HUES6 (cell line): ENCODE measurements around the gene CAPG.
"Not testable (repeated sequence)": the region's sequence is repeated elsewhere in the genome, so short reads cannot be mapped to it uniquely, and the experiment has no call there.

Source experiments
- H3K27ac ChIP-seq: 2 replicates; pipeline ENCODE4 v1.7.0; 2013; ENCODE audit warnings: low read depth, mild to moderate bottlenecking, low read length, inconsistent platforms
- H3K27me3 ChIP-seq: 2 replicates; pipeline ENCODE4 v1.6.1; 2013; ENCODE audit warnings: low read length; ENCODE audit not compliant: control insufficient read depth, insufficient read depth
- H3K36me3 ChIP-seq: 2 replicates; pipeline ENCODE4 v1.6.1; 2013; ENCODE audit warnings: low read length; ENCODE audit not compliant: control insufficient read depth, insufficient read depth
- H3K4me1 ChIP-seq: 2 replicates; pipeline ENCODE4 v1.6.1; 2013; ENCODE audit warnings: low read length; ENCODE audit not compliant: control insufficient read depth, insufficient read depth
- H3K4me3 ChIP-seq: 2 replicates; pipeline ENCODE4 v1.5.1; 2013; ENCODE audit warnings: low read depth, low read length
- H3K9ac ChIP-seq: one replicate; pipeline ENCODE4 v1.6.1; 2013; ENCODE audit warnings: mild to moderate bottlenecking, low read length
- H3K9me3 ChIP-seq: 2 replicates; pipeline ENCODE4 v1.6.1; 2013; ENCODE audit warnings: low read depth, low read length; ENCODE audit not compliant: control insufficient read depth, insufficient read depth

Gene CAPG

DNA sequence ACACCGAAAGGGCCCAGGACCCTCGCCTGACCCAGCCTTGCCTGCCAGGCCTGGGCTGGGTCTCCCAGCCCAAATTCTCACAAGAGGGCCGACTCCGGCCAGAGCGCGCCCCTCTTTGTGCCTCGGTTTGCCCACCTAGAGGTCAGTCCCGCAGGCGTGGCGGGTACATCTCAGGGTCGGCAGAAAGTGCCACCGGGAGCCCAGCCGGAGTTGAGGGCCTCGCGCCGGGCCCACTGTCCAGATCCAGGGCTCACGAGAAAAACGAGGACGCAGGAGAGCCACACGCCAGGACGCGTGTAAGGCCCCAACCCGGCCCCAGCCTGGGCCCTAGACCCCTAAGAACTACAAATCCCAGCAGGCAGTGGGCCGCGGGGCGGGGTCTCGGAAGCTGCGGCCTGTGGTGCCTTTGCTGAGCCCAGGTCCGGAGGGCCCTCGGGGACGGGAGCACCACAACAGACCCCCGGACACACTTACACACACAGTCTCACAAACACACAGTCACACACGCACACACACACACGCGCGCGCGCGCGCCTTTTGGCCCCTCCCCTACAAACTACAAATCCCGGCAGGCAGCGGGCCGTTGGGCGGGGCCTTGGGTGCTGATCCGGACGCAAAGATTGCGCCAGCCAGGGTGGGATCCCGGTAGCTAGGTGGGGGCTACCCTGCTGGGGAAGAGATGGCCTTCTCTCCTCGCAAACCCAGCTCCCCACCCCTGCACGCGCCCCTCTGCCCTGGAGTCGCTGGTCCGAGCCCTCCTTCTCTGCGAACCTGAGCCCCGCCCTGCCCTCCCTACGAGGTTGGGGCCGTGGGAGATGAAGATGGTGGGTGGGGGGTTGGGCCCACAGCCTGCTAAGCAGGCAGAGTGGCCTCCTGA, 8.2 kb upstream of the CAPG start, which contains the start of gene SH2D6:
Gene SH2D6, plus strand, starts transcription at position 583 of the 877 bp plus-strand sequence. CDS start 10,752 bp downstream, outside the sequence.
- H3K9me3 ChIP-seq = no peaks in the 10 kb centered on the region
- H3K4me1 ChIP-seq = peaks cover 31% of the 10 kb centered on the region
- H3K4me3 ChIP-seq = peak within 1 kb of the TSS; percentile 97
- no peaks in the 10 kb centered on the region for H3K27me3 ChIP-seq
- H3K9ac ChIP-seq = peak within 1 kb of the TSS; percentile 95
- no peaks in the 10 kb centered on the region for H3K36me3 ChIP-seq
- H3K27ac ChIP-seq = peak within 1 kb of the TSS; percentile 99

DNA sequence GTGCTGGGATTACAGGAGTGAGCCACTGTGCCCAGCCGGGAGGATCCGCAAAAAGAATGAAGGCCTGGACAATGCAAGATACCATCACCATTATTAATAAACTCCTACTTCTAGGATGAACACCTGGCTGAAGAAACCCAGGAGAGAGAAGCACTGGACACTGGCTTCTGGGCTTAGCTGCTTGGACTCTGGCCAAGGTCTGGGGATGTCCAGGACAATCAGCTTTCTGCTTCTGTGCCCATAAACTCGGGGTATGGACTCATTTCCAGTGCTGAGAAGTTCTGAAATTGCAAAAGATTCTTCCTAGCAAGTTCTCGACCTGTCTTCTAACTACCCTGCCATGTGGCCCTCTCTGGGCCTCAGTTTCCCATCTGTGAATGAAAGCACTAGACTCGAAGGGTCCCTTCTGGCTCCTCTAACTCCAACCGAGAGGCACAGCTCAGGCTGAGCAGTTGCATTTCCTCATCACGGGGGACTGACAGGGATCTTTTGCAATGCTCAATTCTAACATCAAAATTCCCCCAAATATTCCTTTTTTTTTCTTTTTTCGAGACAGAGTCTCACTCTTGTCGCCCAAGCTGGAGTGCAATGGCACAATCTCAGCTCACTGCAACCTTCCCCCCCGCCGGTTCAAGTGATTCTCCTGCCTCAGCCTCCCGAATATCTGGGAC, 5.9 kb upstream of the CAPG start:
- Histone ChIP-seq H3K27ac (no peak overlapping the region), H3K4me1 (peaks cover 33% of the 10 kb centered on the region), H3K9me3 (no peaks in the 10 kb centered on the region), H3K27me3 (no peaks in the 10 kb centered on the region), H3K9ac (no peak overlapping the region), H3K36me3 (no peaks in the 10 kb centered on the region), H3K4me3 (no peak overlapping the region)

DNA sequence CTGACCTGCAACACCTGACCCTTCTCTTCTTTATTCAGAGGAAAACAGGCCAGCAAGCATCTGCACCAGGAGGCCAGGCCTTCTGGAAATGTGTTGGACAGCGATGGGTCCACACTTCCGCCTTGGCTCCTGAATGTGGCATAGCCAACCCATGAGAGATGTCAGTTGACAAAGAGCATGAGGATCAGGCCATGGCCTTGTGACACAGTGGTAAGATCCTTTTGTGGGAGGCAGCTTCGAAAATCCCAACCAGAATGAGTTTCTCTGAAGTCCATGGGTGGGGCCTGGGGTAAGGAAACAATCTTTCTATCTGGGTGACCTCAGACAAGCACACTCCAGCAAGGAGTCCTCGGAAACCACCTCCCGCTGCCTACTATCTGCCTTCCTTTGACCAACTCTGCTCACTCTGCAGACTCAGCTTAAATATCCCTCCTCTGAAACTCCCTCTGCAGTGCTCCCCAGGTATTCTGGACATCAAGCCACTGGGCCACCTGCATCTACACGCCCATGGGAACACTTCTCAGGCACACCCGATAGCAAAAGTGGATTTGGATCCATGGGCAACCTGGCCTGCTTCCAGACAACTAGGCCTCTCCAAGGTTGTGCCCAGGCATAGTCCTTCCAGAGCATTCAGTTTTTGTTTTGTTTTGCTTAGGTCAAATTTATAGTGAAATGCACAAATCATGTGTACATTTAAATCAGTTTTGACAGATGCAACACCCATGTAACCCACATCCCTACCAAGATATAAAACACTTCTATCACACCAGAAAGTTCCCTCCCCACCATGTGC, 4.8 kb upstream of the CAPG start:
- H3K4me3 ChIP-seq = no peak overlapping the region
- no peaks in the 10 kb centered on the region for H3K9me3 ChIP-seq
- peaks cover 38% of the 10 kb centered on the region for H3K4me1 ChIP-seq
- H3K36me3 ChIP-seq = no peaks in the 10 kb centered on the region
- no peak overlapping the region for H3K9ac ChIP-seq
- no peaks in the 10 kb centered on the region for H3K27me3 ChIP-seq
- H3K27ac ChIP-seq = no peak overlapping the region

DNA sequence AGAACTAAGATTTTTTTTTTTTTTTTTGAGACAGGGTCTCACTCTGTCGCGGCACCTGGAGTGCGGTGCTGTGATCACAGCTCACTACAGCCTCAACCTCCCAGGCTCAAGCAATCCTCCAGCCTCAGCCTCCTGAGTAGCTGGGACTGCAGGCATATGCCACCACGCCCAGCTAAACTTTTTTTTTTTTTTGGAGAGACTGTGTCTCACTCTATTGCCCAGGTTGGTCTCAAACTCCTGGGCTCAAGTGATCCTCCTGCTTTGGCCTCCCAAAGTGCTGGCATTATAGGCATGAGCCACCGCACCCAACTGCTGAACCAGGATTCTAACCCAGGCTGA, 4.2 kb upstream of the CAPG start:
- Histone ChIP-seq H3K4me1 (peaks cover 40% of the 10 kb centered on the region), H3K9ac (peak overlapping the region; percentile 66), H3K4me3 (peak overlapping the region; percentile 80)
- not testable (repeated sequence) for H3K9me3 ChIP-seq, H3K36me3 ChIP-seq, H3K27ac ChIP-seq, H3K27me3 ChIP-seq

DNA sequence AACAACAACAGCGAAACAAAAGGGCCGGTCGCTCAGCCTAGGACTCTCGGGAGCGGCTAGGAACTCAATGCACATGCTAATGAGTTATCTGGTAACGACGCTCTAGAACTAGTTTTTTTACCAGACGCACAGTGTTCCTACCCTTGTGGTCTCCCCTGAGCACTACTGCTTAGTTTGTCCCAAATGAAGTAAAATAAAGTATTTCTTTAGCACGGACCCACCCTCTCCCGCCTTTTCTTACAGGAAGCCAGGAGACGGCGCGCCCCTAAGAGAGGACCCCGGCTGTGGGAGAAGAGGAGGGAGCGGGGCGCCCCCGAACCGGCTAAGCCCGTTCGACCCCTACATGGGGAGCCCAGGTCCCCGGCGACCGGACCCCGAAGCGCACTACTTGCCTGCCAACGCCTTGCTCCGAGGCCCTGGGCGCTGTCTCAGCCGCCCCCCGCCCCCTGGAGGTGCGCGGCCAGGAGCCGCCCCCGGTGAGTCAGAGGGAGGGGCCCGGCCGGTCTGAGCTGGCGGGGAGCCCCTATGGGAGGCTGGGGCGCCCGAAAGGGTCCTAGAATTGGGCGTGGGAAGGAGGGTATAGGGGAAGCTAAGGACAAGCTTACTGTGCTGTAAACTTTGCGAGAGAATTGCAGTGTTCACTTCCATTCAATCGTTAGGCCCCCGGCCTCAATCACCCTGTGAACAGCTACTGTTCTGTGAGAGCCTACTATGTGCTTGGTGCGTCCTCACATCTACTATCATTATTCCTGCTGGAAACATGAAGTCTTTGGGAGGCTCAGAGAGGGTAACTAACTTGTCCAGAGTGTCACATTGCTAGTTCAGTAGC, 3.6 kb upstream of the CAPG start:
- no peaks in the 10 kb centered on the region for H3K36me3 ChIP-seq
- H3K4me3 ChIP-seq = peak overlapping the region; percentile 80
- H3K9ac ChIP-seq = peak overlapping the region; percentile 66
- H3K27me3 ChIP-seq = no peaks in the 10 kb centered on the region
- H3K27ac ChIP-seq = peak overlapping the region; percentile 44; the same call in 1 of the 2 replicates
- peaks cover 40% of the 10 kb centered on the region for H3K4me1 ChIP-seq
- no peaks in the 10 kb centered on the region for H3K9me3 ChIP-seq

DNA sequence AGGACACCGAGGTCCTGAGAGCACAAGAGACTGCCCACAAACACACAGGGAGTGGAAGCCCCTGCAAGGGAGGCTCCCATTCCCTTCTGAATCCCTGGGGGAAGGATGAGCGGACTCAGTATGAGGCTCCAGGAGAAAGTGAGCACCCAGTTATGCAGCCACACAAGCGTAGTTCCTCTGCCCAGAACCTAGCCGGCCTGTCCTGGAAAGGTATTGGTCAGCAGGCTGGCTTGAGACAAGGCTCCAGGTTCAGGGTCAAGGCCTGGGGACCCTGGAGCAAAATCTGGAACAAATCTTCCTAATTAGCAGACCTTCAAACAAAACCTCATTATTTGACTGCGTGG, 1.2 kb upstream of the CAPG start:
- Histone ChIP-seq H3K4me1 (peaks cover 41% of the 10 kb centered on the region), H3K27ac (no peak overlapping the region), H3K4me3 (no peak overlapping the region), H3K27me3 (no peaks in the 10 kb centered on the region), H3K9ac (peak overlapping the region; percentile 2), H3K9me3 (no peaks in the 10 kb centered on the region), H3K36me3 (no peaks in the 10 kb centered on the region)

DNA sequence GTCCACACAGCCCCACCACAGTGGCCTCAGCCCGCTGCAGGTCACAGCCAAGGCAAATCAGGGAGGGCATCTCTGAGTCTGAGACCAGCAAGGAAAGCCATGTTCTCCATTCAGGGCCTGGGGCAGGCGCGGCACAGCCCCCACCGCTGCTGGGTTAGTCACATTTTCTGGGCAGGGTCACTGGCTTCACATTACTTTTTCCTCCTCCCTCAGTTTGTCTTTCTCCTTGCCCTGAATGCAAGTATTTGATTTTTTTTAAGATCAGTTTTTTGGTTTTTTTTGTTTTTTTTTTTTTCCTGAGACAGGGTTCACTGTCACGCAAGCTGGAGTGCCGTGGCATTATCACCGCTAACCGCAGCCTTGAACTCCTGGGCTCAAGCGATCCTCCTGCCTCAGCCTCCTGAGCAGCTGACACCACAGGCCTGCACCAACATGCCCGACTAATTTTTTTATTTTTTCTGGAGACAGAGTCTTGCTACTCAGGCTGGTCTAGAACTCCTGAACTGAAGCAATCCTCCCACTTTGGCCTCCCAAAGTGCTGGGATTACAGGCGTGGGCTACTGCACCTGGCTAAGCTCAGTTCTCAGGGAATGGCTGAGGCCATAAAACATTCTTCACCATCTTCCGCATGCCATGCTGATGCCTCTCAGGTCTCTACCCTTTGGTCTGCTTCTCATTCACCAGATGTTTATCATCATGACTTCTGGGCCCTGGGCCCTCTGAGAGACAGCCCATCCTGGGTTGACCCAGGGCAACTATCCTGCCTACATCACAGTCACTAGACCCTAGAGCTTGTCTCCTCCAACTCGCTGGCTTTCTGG, 628 bp upstream of the CAPG start:
- H3K36me3 ChIP-seq = no peaks in the 10 kb centered on the region
- H3K4me3 ChIP-seq = peak overlapping the region; percentile 44; the same call in 1 of the 2 replicates
- peak overlapping the region; percentile 6; the same call in 1 of the 2 replicates for H3K27ac ChIP-seq
- H3K9me3 ChIP-seq = no peaks in the 10 kb centered on the region
- peaks cover 41% of the 10 kb centered on the region for H3K4me1 ChIP-seq
- H3K27me3 ChIP-seq = no peaks in the 10 kb centered on the region
- peak overlapping the region; percentile 55 for H3K9ac ChIP-seq

DNA sequence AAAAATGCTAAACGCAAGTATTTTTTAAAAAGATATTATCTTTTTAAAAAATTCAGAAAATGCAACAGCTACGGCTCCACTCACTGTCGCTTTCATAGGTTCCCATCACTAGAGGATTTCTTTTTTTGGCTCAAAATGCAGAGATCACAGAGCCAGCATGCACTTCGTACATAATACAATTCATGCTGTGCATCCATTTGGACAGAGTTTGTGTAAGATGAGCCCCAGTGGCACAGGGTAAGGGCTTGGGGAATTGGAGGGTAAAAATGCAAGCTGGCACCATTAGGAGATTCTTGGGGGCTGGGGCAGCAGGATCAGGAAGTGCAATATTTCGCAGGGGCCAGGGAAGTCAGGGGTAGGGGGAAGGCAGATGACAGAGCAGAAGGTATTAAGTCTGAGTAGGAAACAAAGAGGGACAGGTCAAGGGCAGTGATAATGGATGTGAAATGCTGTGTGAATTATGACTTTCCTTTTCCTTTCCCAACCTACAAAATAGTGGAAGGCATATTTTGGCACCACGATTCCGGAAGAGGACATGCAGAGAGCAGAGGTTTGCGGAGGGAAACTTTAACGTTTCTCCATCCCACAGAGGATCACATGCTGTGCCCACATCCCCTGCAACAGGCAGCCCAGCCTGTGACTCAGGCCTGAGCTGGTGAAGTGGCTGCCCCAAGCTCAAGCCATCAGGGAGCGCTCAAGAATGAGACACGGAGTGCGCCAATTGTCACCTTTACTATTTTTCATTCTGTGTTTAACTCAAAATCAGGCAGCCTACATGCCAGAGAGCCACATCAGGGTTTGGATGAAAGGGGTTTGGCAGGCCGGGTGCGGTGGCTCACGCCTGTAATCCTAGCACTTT, 4.7 kb downstream of the CAPG start:
- Histone ChIP-seq H3K9ac (no peak overlapping the region), H3K27me3 (no peaks in the 10 kb centered on the region), H3K9me3 (0 out of 2 replicates have a peak, but pooled peaks cover 2% of the 10 kb centered on the region), H3K4me3 (no peak overlapping the region), H3K27ac (no peak overlapping the region), H3K36me3 (peaks cover 16% of the 10 kb centered on the region), H3K4me1 (peaks cover 29% of the 10 kb centered on the region)

DNA sequence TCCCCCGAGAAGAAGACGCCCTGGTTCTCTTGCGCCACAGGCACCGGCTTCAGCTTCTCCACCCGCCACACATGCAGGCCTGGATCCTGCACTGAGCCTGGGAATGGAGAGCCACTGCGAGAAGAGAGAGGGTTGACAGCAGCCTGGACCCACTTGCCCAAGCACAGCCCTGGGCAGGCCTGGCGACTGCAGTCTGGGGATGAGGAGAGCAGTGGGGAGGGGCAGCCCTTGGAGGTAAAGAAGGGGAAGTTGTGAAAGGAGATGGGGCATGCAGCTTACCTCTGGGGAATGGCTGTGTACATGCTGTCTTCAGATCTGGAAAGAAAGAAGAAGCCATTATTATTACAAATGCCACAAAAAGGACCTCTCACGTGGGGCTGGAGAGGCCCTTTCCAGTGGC, 8.3 kb downstream of the CAPG start:
- peaks cover 7% of the 10 kb centered on the region; the same call in 1 of the 2 replicates for H3K4me1 ChIP-seq
- H3K9me3 ChIP-seq = 0 out of 2 replicates have a peak, but pooled peaks cover 2% of the 10 kb centered on the region
- H3K27me3 ChIP-seq = no peaks in the 10 kb centered on the region
- H3K36me3 ChIP-seq = peaks cover 44% of the 10 kb centered on the region
- H3K27ac ChIP-seq = no peak overlapping the region
- no peak overlapping the region for H3K4me3 ChIP-seq
- no peak overlapping the region for H3K9ac ChIP-seq
